Measurements from ENCODE around the gene LRRC10B. TPM values are rescaled to one million over a fixed set of nuclear protein-coding genes. Genes with fewer than 3 reads are reported as not detected.

LRRC10B gene
- total RNA-seq, 3 donors from 2014 or later: 1.5 to 3.3 TPM; not detected in 1

- Histone ChIP-seq H3K27ac (no peak overlapping the region), H3K4me3 (no peak overlapping the region), H3K36me3 (no peaks in the 10 kb centered on the region), H3K27me3 (no peaks in the 10 kb centered on the region), H3K4me1 (no peaks in the 10 kb centered on the region), H3K9me3 (no peaks in the 10 kb centered on the region)
- DNase-seq (ENCODE audit: low spot score in 2 of 2): no peak
- intact Hi-C loops (cut with DNase I; ENCODE audit: low total_unique reads): no loop called here
- no peak for TF ChIP-seq POLR2A (IDR thresholded peaks at IDR 0.05)
- TF ChIP-seq, protein P1, sequence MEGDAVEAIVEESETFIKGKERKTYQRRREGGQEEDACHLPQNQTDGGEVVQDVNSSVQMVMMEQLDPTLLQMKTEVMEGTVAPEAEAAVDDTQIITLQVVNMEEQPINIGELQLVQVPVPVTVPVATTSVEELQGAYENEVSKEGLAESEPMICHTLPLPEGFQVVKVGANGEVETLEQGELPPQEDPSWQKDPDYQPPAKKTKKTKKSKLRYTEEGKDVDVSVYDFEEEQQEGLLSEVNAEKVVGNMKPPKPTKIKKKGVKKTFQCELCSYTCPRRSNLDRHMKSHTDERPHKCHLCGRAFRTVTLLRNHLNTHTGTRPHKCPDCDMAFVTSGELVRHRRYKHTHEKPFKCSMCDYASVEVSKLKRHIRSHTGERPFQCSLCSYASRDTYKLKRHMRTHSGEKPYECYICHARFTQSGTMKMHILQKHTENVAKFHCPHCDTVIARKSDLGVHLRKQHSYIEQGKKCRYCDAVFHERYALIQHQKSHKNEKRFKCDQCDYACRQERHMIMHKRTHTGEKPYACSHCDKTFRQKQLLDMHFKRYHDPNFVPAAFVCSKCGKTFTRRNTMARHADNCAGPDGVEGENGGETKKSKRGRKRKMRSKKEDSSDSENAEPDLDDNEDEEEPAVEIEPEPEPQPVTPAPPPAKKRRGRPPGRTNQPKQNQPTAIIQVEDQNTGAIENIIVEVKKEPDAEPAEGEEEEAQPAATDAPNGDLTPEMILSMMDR (IDR thresholded peaks at IDR 0.05): no peak
- no peak for TF ChIP-seq POLR2AphosphoS5 (IDR thresholded peaks at IDR 0.05)
These were observed 5.3 kb upstream of the LRRC10B start for GRCh38 chr11:61503135-61503770.

DNA sequence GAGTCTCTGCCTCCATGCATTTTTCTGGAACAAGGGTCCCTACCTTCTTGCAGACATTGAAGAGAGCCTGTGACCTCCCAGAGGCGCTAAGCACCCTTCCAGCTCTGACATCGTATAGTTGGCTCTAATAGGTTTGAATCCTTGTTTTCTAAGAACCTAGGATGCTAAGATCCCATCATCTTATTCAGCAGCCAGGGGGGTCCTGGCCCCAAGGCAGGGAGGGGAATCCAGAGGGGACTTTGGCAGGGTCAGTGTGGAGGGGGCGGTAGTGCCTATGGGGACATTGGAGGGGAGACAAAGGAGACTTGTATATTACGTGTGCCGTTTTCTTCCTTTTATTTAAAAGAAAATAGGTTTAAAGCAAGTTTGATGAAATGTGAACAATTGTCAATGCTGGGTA lies 3.4 kb upstream of the LRRC10B start:
- H3K9me3 ChIP-seq: no peaks in the 10 kb centered on the region
- no peak overlapping the region for H3K4me3 ChIP-seq
- intact Hi-C loops (cut with DNase I; ENCODE audit: low total_unique reads): no loop called here
- H3K27me3 ChIP-seq: peaks cover 3 to 7% of the 10 kb centered on the region in 2 donors
- H3K4me1 ChIP-seq: peaks cover 5 to 11% of the 10 kb centered on the region in 2 donors
- no peak for TF ChIP-seq POLR2AphosphoS5 (IDR thresholded peaks at IDR 0.05)
- TF ChIP-seq POLR2A (IDR thresholded peaks at IDR 0.05): no peak
- TF ChIP-seq, protein P1 (IDR thresholded peaks at IDR 0.05): no peak
- no peaks in the 10 kb centered on the region for H3K36me3 ChIP-seq
- DNase-seq (ENCODE audit: low spot score in 2 of 2): no peak
- H3K27ac ChIP-seq: no peak overlapping the region

DNA sequence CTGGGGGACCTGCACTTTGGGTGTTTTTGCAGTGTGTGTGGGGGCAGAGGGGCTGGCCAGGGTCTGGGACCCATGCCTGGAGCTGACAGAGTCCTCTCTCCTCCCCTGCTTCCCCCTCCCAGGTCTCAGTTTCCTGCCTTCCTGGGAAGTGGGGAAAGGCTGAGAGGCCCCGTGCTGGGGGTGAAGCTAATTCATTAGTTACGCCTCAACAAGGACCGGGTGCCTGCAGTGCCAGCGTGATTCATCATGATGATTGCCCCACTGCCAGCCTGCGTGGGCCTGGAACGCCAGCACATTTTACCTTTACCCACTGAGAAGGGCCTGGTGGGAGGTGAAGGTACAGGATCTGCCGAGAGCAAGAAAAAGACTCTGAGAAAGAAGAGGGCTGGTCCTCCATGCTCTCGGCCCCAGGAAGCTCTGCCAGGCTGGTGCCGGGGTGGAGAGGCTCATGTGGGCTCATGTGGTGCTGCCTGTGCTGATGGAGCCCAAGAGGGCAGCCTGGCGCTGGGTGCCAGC lies 2.9 kb upstream of the LRRC10B start:
- Histone ChIP-seq H3K4me3 (no peak overlapping the region), H3K27me3 (peaks cover 5 to 9% of the 10 kb centered on the region in 2 donors), H3K36me3 (no peaks in the 10 kb centered on the region), H3K9me3 (no peaks in the 10 kb centered on the region), H3K27ac (no peak overlapping the region), H3K4me1 (peaks cover 5 to 11% of the 10 kb centered on the region in 2 donors)
- no peak for DNase-seq (ENCODE audit: low spot score in 2 of 2)
- intact Hi-C loops (cut with DNase I; ENCODE audit: low total_unique reads): no loop called here
- no peak for TF ChIP-seq POLR2A (IDR thresholded peaks at IDR 0.05)
- no peak for TF ChIP-seq POLR2AphosphoS5 (IDR thresholded peaks at IDR 0.05)
- TF ChIP-seq, protein P1 (IDR thresholded peaks at IDR 0.05): no peak

GRCh38 chr11:61507012-61507768 lies 1.4 kb upstream of the LRRC10B start:
- Histone ChIP-seq H3K4me1 (peaks cover 5 to 11% of the 10 kb centered on the region in 2 donors), H3K27me3 (peaks cover 5 to 9% of the 10 kb centered on the region in 2 donors)

More at GRCh38 chr11:61507012-61507768, 1.4 kb upstream of the LRRC10B start:
- no peak for DNase-seq (ENCODE audit: low spot score in 2 of 2)
- TF ChIP-seq POLR2AphosphoS5 (IDR thresholded peaks at IDR 0.05): no peak
- no peak for TF ChIP-seq POLR2A (IDR thresholded peaks at IDR 0.05)
- TF ChIP-seq, protein P1 (IDR thresholded peaks at IDR 0.05): no peak
- no peaks in the 10 kb centered on the region for H3K36me3 ChIP-seq
- intact Hi-C loops (cut with DNase I; ENCODE audit: low total_unique reads): no loop called here
- no peak overlapping the region for H3K4me3 ChIP-seq
- no peaks in the 10 kb centered on the region for H3K9me3 ChIP-seq
- H3K27ac ChIP-seq: no peak overlapping the region

All from breast epithelium (tissue), 4 donors.